Thyroid gland (tissue), 4 donors: Measurements from ENCODE around the gene IRF7. TPM values are rescaled to one million over a fixed set of nuclear protein-coding genes. Genes with fewer than 3 reads are reported as not detected.

Source experiments
- DNase-seq, 2 donors: peaks; one replicate each; pipeline ENCODE4 v3.0.0-alpha.2; 2019
- H3K27ac ChIP-seq, 3 donors: fragments of 200-600 bp; sonication (generic); 1 replicate in 2 of 3; 2 replicates in 1 of 3; pipeline ENCODE4 v1.5.1; 2016 to 2019; ENCODE audit warnings: mild to moderate bottlenecking in 1 of 3, moderate library complexity in 1 of 3
- H3K27me3 ChIP-seq: fragments of 200-600 bp; sonication (generic); one replicate; pipeline ENCODE4 v1.5.1; 2019
- H3K36me3 ChIP-seq, 2 donors: fragments of 200-600 bp; sonication (generic); one replicate each; pipeline ENCODE4 v1.5.1; 2016 to 2019
- H3K4me1 ChIP-seq, 2 donors: fragments of 200-600 bp; sonication (generic); one replicate each; pipeline ENCODE4 v1.5.1; 2017 to 2019
- H3K4me3 ChIP-seq, 3 donors: fragments of 200-600 bp; sonication (generic); replicated peaks in 1 of 3; 1 replicate in 2 of 3; 2 replicates in 1 of 3; pipeline ENCODE4 v1.5.1; 2016; ENCODE audit warnings: mild to moderate bottlenecking in 1 of 3
- H3K9me3 ChIP-seq: fragments of 200-600 bp; sonication (generic); one replicate; pipeline ENCODE4 v1.5.1; 2017
- POLR2A ChIP-seq, 2 donors: fragments of 450-650 bp; IDR thresholded peaks; one replicate each; pipeline ENCODE4 v1.6.1; 2017; ENCODE audit warnings: antibody characterized with exemption in 2 of 2, mild to moderate bottlenecking in 2 of 2, moderate library complexity in 1 of 2
- WGBS, 2 donors: methylation state at CpG; one replicate each; pipeline ENCODE4 v1.1.5; 2017; 5-methylcytosine and 5-hydroxymethylcytosine counted together
- intact Hi-C: fragments of 100-400 bp; cut with DNase I; formaldehyde crosslinking; loops from one replicate; pipeline ENCODE4 v1.15.1; 2023
- total RNA-seq, 4 donors: library from RNA; depleted of rRNA; stranded (reverse); fragments of >200 nt; gene quantifications; one replicate each; pipeline ENCODE4 v1.2.3, GENCODE V29; 2016
- TF ChIP-seq, protein P1 (sequence below), 6 experiments: fragments of 200-600 bp in 3 of 6; fragments of 450-650 bp in 3 of 6; sonication (generic) in 3 of 6; IDR thresholded peaks; one replicate each; pipeline ENCODE4 v1.5.1; 2016 to 2019; ENCODE audit warnings: antibody characterized with exemption in 6 of 6, mild to moderate bottlenecking in 2 of 6, inconsistent platforms in 1 of 6, moderate library complexity in 1 of 6

IRF7 gene
- total RNA-seq, 4 donors from 2014 or later, result 15.4 to 42.4 (median 29.1) TPM

DNA sequence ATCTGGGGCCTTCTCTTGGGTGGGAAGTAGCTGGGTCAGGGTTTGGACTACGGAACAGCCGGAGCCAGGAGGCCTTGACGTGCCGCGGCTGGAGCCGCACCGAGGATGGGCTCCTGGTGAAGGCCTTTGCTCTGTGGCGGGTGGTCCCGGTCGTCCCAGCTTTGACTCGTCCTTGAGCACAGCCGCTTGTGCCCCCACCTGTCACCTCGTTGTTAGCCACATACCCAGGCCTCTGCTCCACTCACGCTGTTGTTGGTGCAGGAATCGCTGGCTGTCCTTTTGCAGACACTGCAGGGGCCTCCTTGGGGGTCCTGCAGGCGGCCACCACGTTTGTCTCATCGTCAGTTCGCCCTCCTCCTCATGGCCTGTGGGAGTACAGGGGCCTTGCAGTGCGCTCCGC lies 22.4 kb downstream of the IRF7 start:
- Histone ChIP-seq H3K4me3 (no peak overlapping the region), H3K27ac (no peak overlapping the region), H3K4me1 (no peaks in the 10 kb centered on the region), H3K9me3 (no peaks in the 10 kb centered on the region), H3K36me3 (peaks cover 53 to 71% of the 10 kb centered on the region in 2 donors), H3K27me3 (no peaks in the 10 kb centered on the region)
- DNase-seq, result no peak
- TF ChIP-seq, protein P1, sequence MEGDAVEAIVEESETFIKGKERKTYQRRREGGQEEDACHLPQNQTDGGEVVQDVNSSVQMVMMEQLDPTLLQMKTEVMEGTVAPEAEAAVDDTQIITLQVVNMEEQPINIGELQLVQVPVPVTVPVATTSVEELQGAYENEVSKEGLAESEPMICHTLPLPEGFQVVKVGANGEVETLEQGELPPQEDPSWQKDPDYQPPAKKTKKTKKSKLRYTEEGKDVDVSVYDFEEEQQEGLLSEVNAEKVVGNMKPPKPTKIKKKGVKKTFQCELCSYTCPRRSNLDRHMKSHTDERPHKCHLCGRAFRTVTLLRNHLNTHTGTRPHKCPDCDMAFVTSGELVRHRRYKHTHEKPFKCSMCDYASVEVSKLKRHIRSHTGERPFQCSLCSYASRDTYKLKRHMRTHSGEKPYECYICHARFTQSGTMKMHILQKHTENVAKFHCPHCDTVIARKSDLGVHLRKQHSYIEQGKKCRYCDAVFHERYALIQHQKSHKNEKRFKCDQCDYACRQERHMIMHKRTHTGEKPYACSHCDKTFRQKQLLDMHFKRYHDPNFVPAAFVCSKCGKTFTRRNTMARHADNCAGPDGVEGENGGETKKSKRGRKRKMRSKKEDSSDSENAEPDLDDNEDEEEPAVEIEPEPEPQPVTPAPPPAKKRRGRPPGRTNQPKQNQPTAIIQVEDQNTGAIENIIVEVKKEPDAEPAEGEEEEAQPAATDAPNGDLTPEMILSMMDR (IDR thresholded peaks at IDR 0.05), result no peak
- TF ChIP-seq POLR2A (IDR thresholded peaks at IDR 0.05), result no peak
- 95 to 96% methylated on average over 21 of the region's 21 CpGs for WGBS, 2 donors
- intact Hi-C loops, result no loop called here

DNA sequence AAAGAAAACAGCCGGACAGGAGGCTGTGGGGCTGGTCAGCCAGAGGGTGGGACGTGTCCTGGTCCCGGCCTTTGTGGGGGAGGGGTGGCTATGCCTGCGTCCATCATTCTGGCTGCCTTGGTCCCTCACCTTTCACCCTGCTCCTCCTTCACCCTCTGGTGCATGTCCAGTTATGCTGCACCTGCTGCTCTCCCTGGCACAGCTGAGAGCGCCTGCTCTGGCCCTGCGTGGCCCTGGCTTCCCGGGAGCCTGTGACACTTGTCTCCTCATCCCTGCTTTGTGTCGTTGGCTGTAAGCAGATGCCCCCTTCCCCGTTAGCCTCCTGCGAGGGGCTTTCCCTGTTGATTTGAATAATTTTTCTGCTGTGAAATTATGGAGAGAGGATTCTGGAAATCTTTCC lies 22.8 kb downstream of the IRF7 start:
- TF ChIP-seq, protein P1 (IDR thresholded peaks at IDR 0.05), result no peak
- TF ChIP-seq POLR2A (IDR thresholded peaks at IDR 0.05), result no peak
- Histone ChIP-seq H3K9me3 (no peaks in the 10 kb centered on the region), H3K36me3 (peaks cover 49 to 71% of the 10 kb centered on the region in 2 donors), H3K4me1 (no peaks in the 10 kb centered on the region), H3K27me3 (no peaks in the 10 kb centered on the region), H3K27ac (no peak overlapping the region), H3K4me3 (no peak overlapping the region)
- intact Hi-C loops, result no loop called here
- WGBS, 2 donors, result 96% methylated on average over 10 of the region's 10 CpGs
- no peak for DNase-seq

DNA sequence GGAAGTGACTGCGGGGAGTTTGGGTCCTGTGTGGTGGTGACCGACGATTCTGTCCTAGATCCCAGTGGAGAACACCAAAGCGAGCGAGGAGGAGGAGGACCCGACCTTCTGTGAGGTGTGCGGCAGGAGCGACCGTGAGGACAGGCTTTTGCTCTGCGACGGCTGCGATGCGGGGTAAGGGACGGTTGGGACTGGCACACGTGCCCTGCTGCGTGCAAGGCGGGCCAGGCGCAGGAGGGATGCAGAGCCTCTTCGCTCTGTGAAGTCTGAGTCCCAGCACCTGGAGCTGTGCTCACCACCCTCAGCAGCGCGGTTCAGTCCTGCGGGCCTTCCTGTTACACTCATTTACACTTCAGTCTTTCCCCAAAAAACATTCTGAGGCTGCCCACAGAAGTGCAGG lies 23.2 kb downstream of the IRF7 start:
- no peak for TF ChIP-seq POLR2A (IDR thresholded peaks at IDR 0.05)
- TF ChIP-seq, protein P1 (IDR thresholded peaks at IDR 0.05), result no peak
- no peak for DNase-seq
- no peaks in the 10 kb centered on the region for H3K27me3 ChIP-seq
- no peaks in the 10 kb centered on the region for H3K4me1 ChIP-seq
- no peak overlapping the region for H3K27ac ChIP-seq
- H3K36me3 ChIP-seq, result peaks cover 46 to 71% of the 10 kb centered on the region in 2 donors
- 96 to 98% methylated on average over 22 of the region's 22 CpGs for WGBS, 2 donors
- no peaks in the 10 kb centered on the region for H3K9me3 ChIP-seq
- no peak overlapping the region for H3K4me3 ChIP-seq
- intact Hi-C loops, result no loop called here

DNA sequence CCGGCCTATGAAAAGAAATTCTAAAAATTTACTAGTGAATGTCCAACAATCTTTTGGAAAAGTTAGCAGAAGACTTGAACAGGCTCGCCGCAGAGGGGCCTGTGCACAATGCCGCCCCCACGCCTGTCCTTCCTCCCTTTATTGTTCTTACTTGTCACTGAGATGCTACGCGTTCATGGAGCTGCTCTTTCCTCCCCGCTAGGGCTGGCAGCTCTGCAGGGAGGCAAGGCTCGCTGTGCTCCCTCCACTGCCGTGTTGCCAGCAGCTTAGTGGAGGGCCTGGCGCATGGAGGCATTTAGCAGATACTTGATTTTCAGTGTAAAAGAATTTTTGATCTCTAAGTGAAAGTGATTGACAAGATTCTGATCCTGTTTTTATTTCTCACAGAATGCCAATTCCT lies 24.8 kb downstream of the IRF7 start:
- Histone ChIP-seq H3K36me3 (peaks cover 39 to 66% of the 10 kb centered on the region in 2 donors), H3K27me3 (no peaks in the 10 kb centered on the region), H3K4me1 (no peaks in the 10 kb centered on the region), H3K27ac (no peak overlapping the region), H3K9me3 (no peaks in the 10 kb centered on the region), H3K4me3 (no peak overlapping the region)
- TF ChIP-seq, protein P1 (IDR thresholded peaks at IDR 0.05), result no peak
- no peak for TF ChIP-seq POLR2A (IDR thresholded peaks at IDR 0.05)
- intact Hi-C loops, result no loop called here
- DNase-seq, result no peak
- WGBS, 2 donors, result 78 to 80% methylated on average over 11 of the region's 11 CpGs

DNA sequence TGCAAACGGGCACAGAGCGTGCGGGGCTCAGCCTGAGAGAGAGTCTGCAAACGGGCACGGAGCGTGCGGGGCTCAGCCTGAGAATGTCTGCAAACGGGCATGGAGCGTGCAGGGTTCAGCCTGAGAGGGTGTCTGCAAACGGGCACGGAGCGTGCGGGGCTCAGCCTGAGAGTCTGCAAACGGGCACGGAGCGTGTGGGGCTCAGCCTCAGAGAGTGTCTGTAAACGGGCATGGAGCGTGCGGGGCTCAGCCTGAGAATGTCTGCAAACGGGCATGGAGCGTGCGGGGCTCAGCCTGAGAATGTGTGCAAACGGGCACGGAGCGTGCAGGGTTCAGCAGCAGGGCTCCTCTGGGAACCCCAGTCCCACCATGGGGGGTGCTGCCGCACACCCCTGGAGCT lies 26.0 kb downstream of the IRF7 start:
- Histone ChIP-seq H3K36me3 (peaks cover 39 to 61% of the 10 kb centered on the region in 2 donors), H3K4me1 (no peaks in the 10 kb centered on the region), H3K4me3 (no peak overlapping the region), H3K27ac (no peak overlapping the region), H3K27me3 (no peaks in the 10 kb centered on the region), H3K9me3 (no peaks in the 10 kb centered on the region)
- no peak for TF ChIP-seq POLR2A (IDR thresholded peaks at IDR 0.05)
- 92% methylated on average over 26 of the region's 26 CpGs for WGBS, 2 donors
- DNase-seq, result no peak
- intact Hi-C loops, result no loop called here

DNA sequence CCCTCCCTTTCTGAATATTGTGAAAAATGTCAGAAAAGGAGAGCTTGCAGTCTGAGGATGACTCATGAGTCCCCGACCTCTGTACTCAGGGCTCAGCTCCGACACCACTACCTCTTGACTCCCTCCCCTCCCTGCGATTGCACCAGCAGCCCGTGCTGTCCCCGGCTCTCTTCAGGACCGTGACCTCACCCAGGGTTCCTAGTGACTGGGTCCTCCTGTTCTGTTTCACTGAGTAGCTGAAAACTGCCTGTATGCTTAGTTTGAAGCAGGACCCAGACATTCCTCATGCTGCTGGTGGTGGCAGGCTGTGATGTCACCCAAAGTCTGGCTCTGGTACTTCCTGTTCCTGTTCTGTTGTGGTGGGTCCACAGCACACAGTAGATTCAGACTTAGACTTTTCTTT lies 27.8 kb downstream of the IRF7 start:
- Histone ChIP-seq H3K27me3 (no peaks in the 10 kb centered on the region), H3K27ac (no peak overlapping the region), H3K36me3 (peaks cover 29 to 57% of the 10 kb centered on the region in 2 donors), H3K4me3 (no peak overlapping the region), H3K9me3 (no peaks in the 10 kb centered on the region), H3K4me1 (no peaks in the 10 kb centered on the region)
- WGBS, 2 donors, result 71 to 78% methylated on average over 6 of the region's 6 CpGs
- intact Hi-C loops, result no loop called here
- TF ChIP-seq POLR2A (IDR thresholded peaks at IDR 0.05), result no peak
- TF ChIP-seq, protein P1 (IDR thresholded peaks at IDR 0.05), result no peak
- DNase-seq, result no peak
